HEK293T (cell line): ENCODE results near the gene TYMP.

ENCODE experiments used
- BHLHE40 ChIP-seq: fragments of 450-650 bp; IDR thresholded peaks from 2 replicates; pipeline ENCODE4 v1.6.1; 2016; ENCODE audit warnings: mild to moderate bottlenecking, moderate library complexity, borderline replicate concordance
- HDGF ChIP-seq: fragments of 450-650 bp; IDR thresholded peaks from 2 replicates; pipeline ENCODE4 v1.6.1; 2017; ENCODE audit warnings: antibody characterized with exemption, borderline replicate concordance

GRCh38 chr22:50540381-50540780 lies 10.6 kb upstream of the TYMP start:
- TF ChIP-seq HDGF: no peak
- no peak for TF ChIP-seq BHLHE40
